Putamen (tissue), 1 donor: ENCODE measurements around the gene PYGO2.
"Not testable (repeated sequence)": the region's sequence is repeated elsewhere in the genome, so short reads cannot be mapped to it uniquely, and the experiment has no call there.

ENCODE experiments used
- DNase-seq: peaks from one replicate; pipeline ENCODE4 v3.0.0-alpha.2; 2016; ENCODE audit warnings: low spot score

Gene PYGO2

DNA sequence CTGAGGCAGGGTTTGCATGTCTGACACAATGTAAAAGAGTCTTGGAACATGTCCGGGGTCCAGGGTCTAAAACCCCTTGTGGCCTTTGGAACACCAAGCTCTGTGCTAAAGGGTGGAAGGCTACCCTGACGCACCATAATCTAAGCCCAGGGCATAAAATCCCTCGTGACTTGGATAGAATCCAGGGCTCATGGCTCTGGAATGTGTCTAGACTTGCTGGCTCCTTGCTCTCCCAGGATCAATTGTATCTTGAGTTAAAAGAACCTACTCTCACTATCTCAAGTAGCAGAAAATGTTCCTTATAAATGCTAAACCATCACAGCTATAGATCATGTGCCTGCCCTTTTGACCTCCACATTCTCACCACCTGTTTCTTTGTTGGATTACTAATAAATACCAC, 53.5 kb downstream of the PYGO2 start:
- DNase-seq = not testable (repeated sequence)
